ENCODE results near the gene TMLHE. TPM values are rescaled to one million over a fixed set of nuclear protein-coding genes. Genes with fewer than 3 reads are reported as not detected.
"Not testable (repeated sequence)": the region's sequence is repeated elsewhere in the genome, so short reads cannot be mapped to it uniquely, and the experiment has no call there.

The TMLHE gene, protein sequence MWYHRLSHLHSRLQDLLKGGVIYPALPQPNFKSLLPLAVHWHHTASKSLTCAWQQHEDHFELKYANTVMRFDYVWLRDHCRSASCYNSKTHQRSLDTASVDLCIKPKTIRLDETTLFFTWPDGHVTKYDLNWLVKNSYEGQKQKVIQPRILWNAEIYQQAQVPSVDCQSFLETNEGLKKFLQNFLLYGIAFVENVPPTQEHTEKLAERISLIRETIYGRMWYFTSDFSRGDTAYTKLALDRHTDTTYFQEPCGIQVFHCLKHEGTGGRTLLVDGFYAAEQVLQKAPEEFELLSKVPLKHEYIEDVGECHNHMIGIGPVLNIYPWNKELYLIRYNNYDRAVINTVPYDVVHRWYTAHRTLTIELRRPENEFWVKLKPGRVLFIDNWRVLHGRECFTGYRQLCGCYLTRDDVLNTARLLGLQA
- total RNA-seq, result 14.0 and 19.3 TPM in 2 replicates

DNA sequence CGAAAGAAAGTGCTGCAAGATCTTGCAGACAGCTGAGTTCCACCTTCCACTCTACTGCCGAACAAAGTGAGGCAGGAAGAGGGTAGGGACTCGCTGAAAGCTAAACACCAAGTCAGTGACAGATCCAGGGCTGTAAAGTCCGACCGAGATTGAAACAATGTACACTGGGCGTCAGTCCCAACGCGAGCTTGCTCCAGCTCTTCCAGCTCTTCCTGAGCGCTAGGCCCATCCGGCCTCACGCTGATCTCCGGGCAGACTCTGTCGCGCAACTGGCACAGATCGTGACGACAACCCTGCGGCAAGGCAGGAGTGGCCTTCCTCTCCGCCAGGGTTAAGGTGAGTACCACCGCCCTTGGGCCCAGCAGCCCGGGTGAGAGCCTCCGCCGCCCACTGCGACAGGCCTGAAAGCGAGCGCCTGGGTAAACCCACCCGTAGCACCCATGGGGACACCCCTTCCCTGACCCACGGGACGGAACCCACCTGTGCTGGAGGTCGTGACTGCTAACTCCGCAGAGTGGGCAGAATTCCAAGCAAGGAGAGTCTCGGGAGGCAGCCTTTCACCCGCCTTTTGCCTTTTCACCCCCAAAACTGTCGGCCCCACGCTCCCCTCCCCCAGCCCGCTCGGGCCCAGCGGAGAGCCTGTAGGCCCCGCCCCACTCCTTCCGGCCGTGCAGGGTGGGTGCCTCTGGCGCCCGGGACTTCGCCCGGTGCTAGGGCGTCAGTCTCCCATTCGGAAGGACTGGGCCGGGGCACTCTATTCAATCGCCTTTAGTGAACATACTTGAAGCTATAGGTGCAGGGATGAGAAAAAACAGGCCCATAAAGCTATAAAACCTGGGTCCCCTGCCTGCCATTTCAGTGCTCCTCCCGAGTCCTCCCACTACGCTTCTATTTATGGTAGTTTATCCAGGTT is at the start of gene TMLHE, which contains the start of gene SPRY3:
Gene TMLHE, minus strand, starts transcription at position 641 of the 913 bp plus-strand sequence. CDS start 67,676 bp downstream, outside the sequence.
Gene SPRY3, plus strand, starts transcription at position 275 of the 913 bp plus-strand sequence.
- POLR2A ChIA-PET, result interaction anchor here (1.7 kb wide), 1 partner anchor 397 kb away, joined by 7 read pairs; the partner anchor contains the start of gene VBP1
- Mint-ChIP-seq H3K9me3 (no peaks in the 10 kb centered on the region), H3K4me3 (peak within 1 kb of the TSS; percentile 94), H3K36me3 (ENCODE audit: low read depth) (peaks cover 10% of the 10 kb centered on the region), H3K27ac (peak within 1 kb of the TSS; percentile 93), H3K4me1 (peaks cover 25% of the 10 kb centered on the region), H3K27me3 (no peaks in the 10 kb centered on the region)
- CTCF ChIA-PET, result no interaction called here
- ATAC-seq (ENCODE audit: low read depth) (peak; percentile 98), DNase-seq (peak; percentile 51)
- TF ChIP-seq, protein P1, sequence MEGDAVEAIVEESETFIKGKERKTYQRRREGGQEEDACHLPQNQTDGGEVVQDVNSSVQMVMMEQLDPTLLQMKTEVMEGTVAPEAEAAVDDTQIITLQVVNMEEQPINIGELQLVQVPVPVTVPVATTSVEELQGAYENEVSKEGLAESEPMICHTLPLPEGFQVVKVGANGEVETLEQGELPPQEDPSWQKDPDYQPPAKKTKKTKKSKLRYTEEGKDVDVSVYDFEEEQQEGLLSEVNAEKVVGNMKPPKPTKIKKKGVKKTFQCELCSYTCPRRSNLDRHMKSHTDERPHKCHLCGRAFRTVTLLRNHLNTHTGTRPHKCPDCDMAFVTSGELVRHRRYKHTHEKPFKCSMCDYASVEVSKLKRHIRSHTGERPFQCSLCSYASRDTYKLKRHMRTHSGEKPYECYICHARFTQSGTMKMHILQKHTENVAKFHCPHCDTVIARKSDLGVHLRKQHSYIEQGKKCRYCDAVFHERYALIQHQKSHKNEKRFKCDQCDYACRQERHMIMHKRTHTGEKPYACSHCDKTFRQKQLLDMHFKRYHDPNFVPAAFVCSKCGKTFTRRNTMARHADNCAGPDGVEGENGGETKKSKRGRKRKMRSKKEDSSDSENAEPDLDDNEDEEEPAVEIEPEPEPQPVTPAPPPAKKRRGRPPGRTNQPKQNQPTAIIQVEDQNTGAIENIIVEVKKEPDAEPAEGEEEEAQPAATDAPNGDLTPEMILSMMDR (IDR thresholded peaks at IDR 0.05), result no peak
- intact Hi-C loops (cut with micrococcal nuclease), result loop anchor here (5.0 kb wide), 1 partner anchor 395 kb away; the partner anchor contains the start of gene VBP1

DNA sequence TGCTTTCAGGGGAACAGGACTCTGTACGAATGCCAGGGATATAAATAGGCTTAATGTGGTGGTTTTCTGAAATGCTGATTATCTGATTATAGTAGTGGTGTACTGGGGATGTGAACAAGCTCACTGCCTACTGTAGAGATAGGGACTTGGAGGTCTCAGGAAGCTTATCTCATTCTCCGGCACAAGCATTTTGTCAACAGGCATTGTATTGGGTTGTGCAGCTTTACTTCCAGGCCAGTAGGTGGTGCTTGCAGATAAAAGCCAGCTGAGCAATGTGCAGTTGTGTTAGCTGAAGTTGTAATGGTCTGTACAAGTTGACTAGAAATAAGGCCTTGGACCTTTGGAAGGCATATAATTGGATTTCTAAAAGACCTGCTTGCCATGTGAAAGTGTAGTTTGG is 49.5 kb upstream of the TMLHE start:
- Mint-ChIP-seq H3K4me1 (no peaks in the 10 kb centered on the region), H3K36me3 (ENCODE audit: low read depth) (peaks cover 5% of the 10 kb centered on the region), H3K27ac (no peak overlapping the region), H3K4me3 (no peak overlapping the region), H3K9me3 (peaks cover 17% of the 10 kb centered on the region), H3K27me3 (peaks cover 2% of the 10 kb centered on the region)
- CTCF ChIA-PET, result no interaction called here
- intact Hi-C loops (cut with micrococcal nuclease), result no loop called here
- ATAC-seq (ENCODE audit: low read depth) (no peak), DNase-seq (no peak)
- TF ChIP-seq, protein P1 (IDR thresholded peaks at IDR 0.05), result no peak
- POLR2A ChIA-PET, result no interaction called here

DNA sequence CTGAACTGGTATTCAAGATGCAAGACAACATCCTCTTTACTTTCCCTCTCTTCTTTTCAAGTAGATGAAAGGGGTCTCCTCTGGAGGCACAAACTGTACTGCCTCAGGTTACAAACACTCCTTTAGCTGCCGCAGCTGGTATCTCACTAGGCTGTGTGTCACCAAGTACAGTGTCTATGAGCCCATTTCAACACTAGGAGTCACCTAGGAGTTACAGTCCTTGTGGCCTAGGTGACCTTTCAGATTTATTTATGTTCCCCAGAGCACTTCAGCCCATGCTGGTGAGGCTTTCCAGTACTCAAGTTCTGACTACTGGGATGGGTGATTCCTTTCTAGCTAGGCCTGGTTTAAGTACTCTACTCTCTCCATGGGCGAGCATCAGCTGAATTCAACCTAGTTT is 32.4 kb upstream of the TMLHE start:
- Mint-ChIP-seq H3K4me1 (no peaks in the 10 kb centered on the region), H3K9me3 (peaks cover 2% of the 10 kb centered on the region), H3K4me3 (no peak overlapping the region), H3K27me3 (peaks cover 3% of the 10 kb centered on the region), H3K36me3 (ENCODE audit: low read depth) (no peaks in the 10 kb centered on the region), H3K27ac (no peak overlapping the region)
- ATAC-seq (ENCODE audit: low read depth) (no peak), DNase-seq (no peak)
- intact Hi-C loops (cut with micrococcal nuclease), result no loop called here
- ChIA-PET POLR2A (no interaction called here), CTCF (no interaction called here)
- TF ChIP-seq, protein P1 (IDR thresholded peaks at IDR 0.05), result no peak

DNA sequence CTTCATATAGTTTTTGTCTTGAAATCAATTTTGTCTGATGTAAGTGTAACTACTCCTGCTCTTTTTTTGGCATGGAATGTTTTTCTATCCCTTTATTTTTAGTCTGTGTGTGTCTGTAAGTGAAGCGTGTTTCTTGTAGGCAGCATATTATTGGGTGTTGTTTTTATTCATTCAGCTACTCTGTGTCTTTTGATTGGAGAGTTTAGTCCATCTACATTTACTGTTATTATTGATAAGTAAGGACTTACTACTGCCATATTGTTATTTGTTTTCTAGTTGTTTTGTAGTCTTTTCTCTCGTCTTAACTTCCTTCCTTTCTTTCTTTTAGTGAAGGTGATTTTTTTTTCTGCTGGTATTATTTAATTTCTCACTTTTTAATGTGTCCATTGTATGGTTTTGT is 30.5 kb upstream of the TMLHE start:
- Mint-ChIP-seq H3K4me1 (no peaks in the 10 kb centered on the region), H3K27me3 (peaks cover 3% of the 10 kb centered on the region), H3K4me3 (no peak overlapping the region), H3K9me3 (peaks cover 2% of the 10 kb centered on the region), H3K27ac (no peak overlapping the region), H3K36me3 (ENCODE audit: low read depth) (no peaks in the 10 kb centered on the region)
- intact Hi-C loops (cut with micrococcal nuclease), result no loop called here
- ChIA-PET POLR2A (no interaction called here), CTCF (no interaction called here)
- ATAC-seq (ENCODE audit: low read depth), result no peak
- TF ChIP-seq, protein P1 (IDR thresholded peaks at IDR 0.05), result no peak
- no peak for DNase-seq

DNA sequence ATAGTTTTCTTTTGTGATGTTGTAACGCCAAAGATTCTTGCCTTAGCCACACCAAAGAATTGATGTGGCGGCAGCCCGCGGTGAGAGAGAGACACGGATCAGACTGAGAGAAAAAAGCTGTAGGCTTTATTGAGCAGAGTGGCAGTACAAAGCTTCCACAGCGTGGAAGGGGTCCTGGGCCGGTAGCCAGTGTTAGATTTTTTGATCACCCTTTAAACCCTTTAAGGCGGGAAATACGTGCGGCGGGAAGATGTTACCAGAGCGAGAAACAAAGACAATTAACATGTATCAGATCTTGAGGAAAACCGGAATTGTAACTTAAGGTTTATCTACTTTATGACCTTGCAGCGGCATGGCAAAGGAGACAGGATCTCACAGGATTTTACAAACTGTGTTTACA is 28.6 kb upstream of the TMLHE start:
- H3K27me3 Mint-ChIP-seq; H3K36me3 Mint-ChIP-seq (ENCODE audit: low read depth); POLR2A ChIA-PET; CTCF ChIA-PET; H3K9me3 Mint-ChIP-seq; H3K4me1 Mint-ChIP-seq; intact Hi-C loops (cut with micrococcal nuclease); ATAC-seq (ENCODE audit: low read depth); H3K27ac Mint-ChIP-seq; DNase-seq: not testable (repeated sequence)
- peak overlapping the region; percentile 62 for H3K4me3 Mint-ChIP-seq
